HUES48 (cell line): ENCODE results near the gene TMEM26.

Source experiments
- H3K27ac ChIP-seq: one replicate; pipeline ENCODE4 v1.7.0; 2013; ENCODE audit warnings: low read depth, low read length, inconsistent platforms
- H3K27me3 ChIP-seq: 2 replicates; pipeline ENCODE4 v1.6.1; 2013; ENCODE audit warnings: mild to moderate bottlenecking, low read length; ENCODE audit not compliant: control insufficient read depth, insufficient read depth
- H3K36me3 ChIP-seq: 2 replicates; pipeline ENCODE4 v1.6.1; 2013; ENCODE audit warnings: low read length; ENCODE audit not compliant: control insufficient read depth, insufficient read depth
- H3K4me1 ChIP-seq: 2 replicates; pipeline ENCODE4 v1.6.1; 2013; ENCODE audit warnings: mild to moderate bottlenecking, low read length; ENCODE audit not compliant: control insufficient read depth, insufficient read depth
- H3K4me3 ChIP-seq: 2 replicates; pipeline ENCODE4 v1.5.1; 2013; ENCODE audit warnings: mild to moderate bottlenecking, low read depth, low read length
- H3K9ac ChIP-seq: 2 replicates; pipeline ENCODE4 v1.6.1; 2013; ENCODE audit warnings: mild to moderate bottlenecking, low read depth, low read length, moderate library complexity
- H3K9me3 ChIP-seq: 2 replicates; pipeline ENCODE4 v1.6.1; 2013; ENCODE audit warnings: low read length; ENCODE audit not compliant: control insufficient read depth, insufficient read depth

The TMEM26 gene

DNA sequence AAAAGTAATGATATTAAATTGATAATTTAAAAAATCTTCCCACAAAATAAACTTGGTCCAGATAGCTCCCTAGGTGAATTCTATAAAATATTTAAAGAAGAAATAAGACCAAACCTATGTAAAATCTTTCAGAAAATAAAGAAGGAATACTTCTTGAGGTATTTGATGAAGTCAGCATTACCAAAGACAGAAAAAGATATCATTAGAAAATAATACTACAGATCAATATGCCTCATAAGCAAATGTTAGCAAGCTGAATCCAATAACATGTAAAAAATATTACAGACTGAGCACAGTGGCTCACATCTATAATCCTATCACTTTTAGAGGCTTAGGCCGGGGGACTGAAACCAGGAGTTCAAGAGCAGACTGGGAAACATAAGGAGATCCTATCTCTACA lies 30.0 kb downstream of the TMEM26 start:
- Histone ChIP-seq H3K9ac (no peak overlapping the region), H3K4me3 (no peak overlapping the region), H3K27ac (no peak overlapping the region), H3K4me1 (peaks cover 2% of the 10 kb centered on the region; the same call in 1 of the 2 replicates), H3K36me3 (no peaks in the 10 kb centered on the region), H3K9me3 (peaks cover 10% of the 10 kb centered on the region), H3K27me3 (no peaks in the 10 kb centered on the region)

DNA sequence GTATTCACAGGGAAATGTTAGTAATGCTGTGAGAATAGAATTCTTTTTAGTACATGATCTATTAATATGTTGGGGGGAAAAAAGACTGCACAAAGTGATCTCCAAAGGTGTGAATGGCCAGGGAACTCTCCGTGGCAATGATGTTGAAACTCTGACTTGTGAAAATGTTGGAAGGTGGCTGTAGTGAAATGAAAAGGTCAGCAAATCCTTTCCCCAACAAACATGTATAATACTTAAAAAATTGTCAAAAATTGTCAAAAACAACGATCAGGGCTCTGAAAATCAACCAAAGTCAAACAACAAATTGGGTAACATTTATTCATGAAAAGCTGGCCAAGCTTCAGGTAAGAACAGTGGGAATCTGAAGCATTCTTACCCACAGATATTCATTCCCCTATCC lies 35.5 kb downstream of the TMEM26 start:
- no peaks in the 10 kb centered on the region for H3K27me3 ChIP-seq
- no peaks in the 10 kb centered on the region for H3K36me3 ChIP-seq
- no peak overlapping the region for H3K27ac ChIP-seq
- H3K9ac ChIP-seq: no peak overlapping the region
- H3K4me3 ChIP-seq: no peak overlapping the region
- peaks cover 33% of the 10 kb centered on the region for H3K4me1 ChIP-seq
- no peaks in the 10 kb centered on the region for H3K9me3 ChIP-seq

GRCh38 chr10:61415824-61416223 lies 37.4 kb downstream of the TMEM26 start:
- no peak overlapping the region for H3K27ac ChIP-seq
- H3K27me3 ChIP-seq: no peaks in the 10 kb centered on the region
- H3K36me3 ChIP-seq: no peaks in the 10 kb centered on the region
- H3K4me3 ChIP-seq: no peak overlapping the region
- H3K4me1 ChIP-seq: peaks cover 36% of the 10 kb centered on the region
- H3K9me3 ChIP-seq: no peaks in the 10 kb centered on the region
- H3K9ac ChIP-seq: no peak overlapping the region

DNA sequence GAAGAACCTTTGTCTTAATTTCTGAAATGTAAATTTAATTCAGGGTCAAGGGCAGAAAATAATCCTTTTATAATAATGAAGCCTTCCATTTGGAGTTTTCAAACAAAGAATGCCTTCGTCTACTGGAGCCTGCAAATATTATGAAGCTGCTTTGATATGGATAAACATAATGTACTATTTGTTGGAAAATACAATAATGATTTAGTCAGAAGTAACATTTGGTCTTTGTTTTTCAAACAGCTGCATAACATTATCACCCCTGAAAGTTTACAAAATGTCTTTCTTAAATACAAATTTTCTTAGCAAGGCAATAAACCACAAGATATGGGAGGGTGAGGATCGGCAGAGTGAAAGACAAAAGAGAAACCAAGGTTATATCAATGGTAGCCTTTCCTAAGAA lies 41.5 kb downstream of the TMEM26 start:
- Histone ChIP-seq H3K27me3 (no peaks in the 10 kb centered on the region), H3K9ac (no peak overlapping the region), H3K4me1 (peaks cover 30% of the 10 kb centered on the region), H3K27ac (no peak overlapping the region), H3K9me3 (no peaks in the 10 kb centered on the region), H3K4me3 (no peak overlapping the region), H3K36me3 (no peaks in the 10 kb centered on the region)

DNA sequence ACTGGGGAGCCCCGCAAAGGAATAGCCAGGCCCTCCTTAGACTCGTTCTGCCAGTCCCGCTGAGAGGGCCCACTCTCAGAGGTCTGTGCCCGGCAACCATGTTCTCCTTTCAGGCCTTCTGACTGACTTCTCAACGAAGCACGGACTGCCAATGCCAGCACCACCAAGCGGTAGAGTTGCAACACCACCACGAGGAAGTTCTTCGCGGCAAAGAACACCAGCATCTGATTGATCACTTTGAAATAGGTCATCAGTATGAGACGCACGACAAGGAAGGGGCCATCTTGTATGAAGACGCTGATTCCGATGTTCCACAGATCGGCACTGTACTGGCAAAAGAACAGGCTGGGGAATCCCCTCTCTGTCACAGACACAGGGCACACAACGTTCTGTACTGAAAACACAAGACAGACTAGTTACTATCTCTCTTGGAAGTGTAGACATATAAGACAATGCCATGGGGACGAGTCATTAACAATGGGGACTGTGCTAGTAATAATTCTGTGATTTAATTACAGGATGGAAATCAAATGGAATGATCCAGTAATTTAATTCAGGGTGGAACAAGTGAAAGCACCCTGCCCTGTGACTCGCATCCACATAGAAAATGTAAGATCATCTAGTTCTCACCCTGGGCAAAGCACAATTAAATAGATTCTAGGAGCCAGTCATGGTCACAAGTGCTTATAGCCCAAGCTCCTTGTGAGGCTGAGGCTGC lies 42.7 kb downstream of the TMEM26 start:
- Histone ChIP-seq H3K4me3 (no peak overlapping the region), H3K9me3 (no peaks in the 10 kb centered on the region), H3K9ac (no peak overlapping the region), H3K36me3 (no peaks in the 10 kb centered on the region), H3K4me1 (peaks cover 31% of the 10 kb centered on the region), H3K27me3 (no peaks in the 10 kb centered on the region), H3K27ac (no peak overlapping the region)

DNA sequence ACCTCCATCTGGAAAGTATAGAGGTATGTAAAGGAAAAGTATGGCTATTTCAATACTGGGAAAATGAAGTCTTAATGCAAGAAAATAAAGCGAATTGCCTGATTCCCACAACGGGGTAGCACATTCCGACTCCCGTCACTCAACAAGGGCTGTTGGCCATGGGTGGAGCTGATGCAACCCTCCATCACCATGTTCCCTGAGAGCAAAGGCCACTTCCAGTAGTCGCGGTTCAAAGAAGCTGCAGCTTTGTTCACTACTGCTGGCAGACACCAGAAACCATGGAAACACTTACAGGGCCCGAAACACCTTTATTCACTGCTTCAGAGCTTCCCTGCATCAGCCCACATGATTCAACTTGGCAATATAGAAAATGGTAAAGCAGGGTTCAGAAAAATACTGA lies 44.0 kb downstream of the TMEM26 start:
- Histone ChIP-seq H3K27me3 (no peaks in the 10 kb centered on the region), H3K9me3 (no peaks in the 10 kb centered on the region), H3K9ac (no peak overlapping the region), H3K4me1 (peaks cover 24% of the 10 kb centered on the region), H3K27ac (no peak overlapping the region), H3K4me3 (no peak overlapping the region), H3K36me3 (no peaks in the 10 kb centered on the region)

DNA sequence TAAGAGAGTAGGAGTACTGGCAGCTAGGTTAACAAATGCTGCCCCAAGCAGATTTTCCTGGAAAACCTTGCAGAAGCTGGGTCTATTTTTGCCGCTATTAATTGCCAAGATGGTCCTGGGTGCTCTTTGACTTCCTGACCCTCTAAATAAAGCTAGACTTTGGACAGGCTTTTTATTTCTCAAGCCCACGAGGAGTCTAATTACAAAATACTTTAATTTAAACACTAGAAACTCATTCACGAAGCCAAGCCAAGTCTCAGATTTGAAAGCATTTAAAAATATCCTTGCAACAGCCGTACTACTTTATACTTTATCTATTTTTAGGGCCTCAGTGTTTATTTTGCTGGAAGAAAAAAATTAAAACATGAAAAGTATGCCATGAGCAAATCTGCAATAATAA lies 45.1 kb downstream of the TMEM26 start:
- Histone ChIP-seq H3K4me1 (peaks cover 22% of the 10 kb centered on the region), H3K4me3 (no peak overlapping the region), H3K9me3 (no peaks in the 10 kb centered on the region), H3K27me3 (no peaks in the 10 kb centered on the region), H3K27ac (no peak overlapping the region), H3K36me3 (no peaks in the 10 kb centered on the region), H3K9ac (no peak overlapping the region)

- Histone ChIP-seq H3K4me3 (no peak overlapping the region), H3K9ac (no peak overlapping the region), H3K4me1 (peaks cover 22% of the 10 kb centered on the region), H3K27ac (no peak overlapping the region), H3K36me3 (no peaks in the 10 kb centered on the region), H3K27me3 (no peaks in the 10 kb centered on the region), H3K9me3 (no peaks in the 10 kb centered on the region)
Observed at GRCh38 chr10:61406736-61407135, 46.4 kb downstream of the TMEM26 start.

- H3K4me1 ChIP-seq: peaks cover 19% of the 10 kb centered on the region
- H3K9me3 ChIP-seq: no peaks in the 10 kb centered on the region
- H3K9ac ChIP-seq: no peak overlapping the region
- no peak overlapping the region for H3K4me3 ChIP-seq
- no peaks in the 10 kb centered on the region for H3K36me3 ChIP-seq
- H3K27me3 ChIP-seq: no peaks in the 10 kb centered on the region
- no peak overlapping the region for H3K27ac ChIP-seq
Observed at GRCh38 chr10:61406242-61406641, 46.9 kb downstream of the TMEM26 start.

DNA sequence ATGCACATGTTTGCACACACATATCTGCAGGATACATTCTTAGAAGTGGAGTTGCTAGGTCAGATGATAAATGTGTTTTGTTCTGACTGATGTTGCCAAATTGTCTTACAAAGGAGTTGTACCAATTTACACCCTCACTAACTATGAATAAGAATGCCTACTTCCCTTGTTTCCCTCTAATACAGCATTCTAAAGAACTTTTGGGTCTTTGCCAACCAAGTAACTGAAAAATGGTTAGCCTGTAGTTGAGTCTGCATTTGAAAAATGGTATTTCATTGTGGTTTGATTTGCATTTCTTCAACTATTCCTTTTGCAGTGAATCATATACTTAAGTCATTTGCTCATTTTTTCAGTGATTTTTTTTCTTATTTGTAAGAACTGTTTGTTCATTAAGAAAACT lies 48.4 kb downstream of the TMEM26 start:
- Histone ChIP-seq H3K4me1 (peaks cover 18% of the 10 kb centered on the region), H3K27ac (no peak overlapping the region), H3K9me3 (no peaks in the 10 kb centered on the region), H3K4me3 (no peak overlapping the region), H3K9ac (no peak overlapping the region), H3K36me3 (no peaks in the 10 kb centered on the region), H3K27me3 (no peaks in the 10 kb centered on the region)

DNA sequence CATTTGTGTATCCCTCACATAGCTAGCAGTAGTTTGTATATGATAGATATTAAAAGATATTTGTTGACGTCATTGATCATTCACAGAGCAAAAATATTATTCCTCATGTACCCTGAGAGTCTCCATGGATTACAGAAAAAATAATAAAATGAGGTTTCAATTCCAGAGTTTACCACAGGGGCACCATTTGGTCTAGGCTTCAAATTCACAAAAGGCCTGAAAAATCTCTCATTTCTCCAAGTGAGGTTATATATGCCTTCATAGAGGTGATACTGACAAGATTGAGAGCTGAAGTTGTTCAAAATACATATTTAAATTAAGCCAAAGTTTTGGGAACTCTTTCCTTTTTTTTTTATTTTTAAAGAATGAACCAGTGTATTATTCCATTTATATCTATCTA lies 52.7 kb downstream of the TMEM26 start:
- peaks cover 7% of the 10 kb centered on the region for H3K4me1 ChIP-seq
- no peak overlapping the region for H3K27ac ChIP-seq
- no peaks in the 10 kb centered on the region for H3K27me3 ChIP-seq
- no peaks in the 10 kb centered on the region for H3K36me3 ChIP-seq
- H3K4me3 ChIP-seq: no peak overlapping the region
- no peak overlapping the region for H3K9ac ChIP-seq
- H3K9me3 ChIP-seq: no peaks in the 10 kb centered on the region
